GM10248 (cell line): Measurements from ENCODE around the gene ALPK3.

Experiments used
- CTCF ChIA-PET: fragments of 300-600 bp; sonication (Branson Sonifier 250); formaldehyde crosslinking; extraction: SDS; loops from one replicate; lab custom pipeline; 2021; ENCODE audit warnings: antibody characterized with exemption; lab: Yijun Ruan, JAX
- POLR2A ChIA-PET: fragments of 350-650 bp; sonication (Branson Sonifier 250); formaldehyde crosslinking; extraction: SDS; loops from one replicate; lab custom pipeline; 2020; ENCODE audit warnings: antibody characterized with exemption; lab: Yijun Ruan, JAX
- DNase-seq: peaks from one replicate; pipeline ENCODE4 v3.0.0; 2012; ENCODE audit errors: extremely low spot score
- CTCF ChIP-seq: IDR thresholded peaks from 2 replicates; pipeline ENCODE4 v1.5.1; 2012; ENCODE audit warnings: mild to moderate bottlenecking, low read depth; ENCODE audit errors: extremely low read depth, missing control alignments, control extremely low read depth

ALPK3 gene

GRCh38 chr15:84804005-84804900 is 12.9 kb upstream of the ALPK3 start:
- ChIA-PET POLR2A (no interaction called here), CTCF (interaction anchor here (0.8 to 1.0 kb wide), 2 partner anchors 17 to 233 kb away, joined by 3 read pairs; no protein-coding TSS in a partner anchor)
- no peak for TF ChIP-seq CTCF
- DNase-seq = no peak

GRCh38 chr15:84805221-84805620 is 11.9 kb upstream of the ALPK3 start:
- no peak for DNase-seq
- TF ChIP-seq CTCF = no peak
- ChIA-PET CTCF (interaction anchor here (0.9 to 1.6 kb wide), 5 partner anchors 13 to 220 kb away, joined by 3 to 6 read pairs (median 4); no protein-coding TSS in a partner anchor), POLR2A (no interaction called here)

GRCh38 chr15:84807228-84807627 is 9.9 kb upstream of the ALPK3 start:
- ChIA-PET CTCF (interaction anchor here (1.1 to 1.2 kb wide), 2 partner anchors 39 to 219 kb away, joined by 3 read pairs; no protein-coding TSS in a partner anchor), POLR2A (no interaction called here)
- TF ChIP-seq CTCF = no peak
- DNase-seq = no peak

GRCh38 chr15:84810073-84810840 is 6.9 kb upstream of the ALPK3 start:
- no peak for TF ChIP-seq CTCF
- CTCF ChIA-PET = interaction anchor here (1.2 to 2.3 kb wide), 4 partner anchors 12 to 239 kb away, joined by 3 to 11 read pairs (median 4); no protein-coding TSS in a partner anchor

GRCh38 chr15:84811151-84811550 is 6.0 kb upstream of the ALPK3 start:
- CTCF ChIA-PET = interaction anchor here (1.2 to 2.3 kb wide), 5 partner anchors 11 to 240 kb away, joined by 3 to 11 read pairs (median 4); no protein-coding TSS in a partner anchor

More at GRCh38 chr15:84810073-84810840, 6.9 kb upstream of the ALPK3 start:
- no peak for DNase-seq
- POLR2A ChIA-PET = no interaction called here

More at GRCh38 chr15:84811151-84811550, 6.0 kb upstream of the ALPK3 start:
- TF ChIP-seq CTCF = no peak
- DNase-seq = no peak
- POLR2A ChIA-PET = no interaction called here
